Astrocyte (in vitro differentiated cells and primary cell): ENCODE measurements around the gene AFF3. TPM values are rescaled to one million over a fixed set of nuclear protein-coding genes. Genes with fewer than 3 reads are reported as not detected.

Experiments used
- DNase-seq: peaks from one replicate; pipeline ENCODE4 v3.0.0-alpha.2; 2010; ENCODE audit warnings: low read depth
- FAIRE-seq: peaks from 2 replicates; lab custom pipeline; 2011; peaks lifted over from hg19 to GRCh38; lab: Jason Lieb, UNC
- H2AFZ ChIP-seq: 2 replicates; pipeline ENCODE4 v1.6.0; 2012; ENCODE audit warnings: low read depth, low read length, inconsistent platforms
- H3K27ac ChIP-seq: 2 replicates; pipeline ENCODE4 v1.5.1; 2011; ENCODE audit warnings: low read depth, low read length, inconsistent platforms
- H3K27me3 ChIP-seq: 2 replicates; pipeline ENCODE4 v1.6.0; 2011; ENCODE audit warnings: low read length, inconsistent platforms; ENCODE audit not compliant: insufficient read depth
- H3K36me3 ChIP-seq: 2 replicates; pipeline ENCODE4 v1.5.1; 2011; ENCODE audit warnings: low read length, inconsistent platforms; ENCODE audit not compliant: insufficient read depth
- H3K4me1 ChIP-seq: 2 replicates; pipeline ENCODE4 v1.5.1; 2011; ENCODE audit warnings: low read length, inconsistent platforms; ENCODE audit not compliant: insufficient read depth
- H3K4me2 ChIP-seq: 2 replicates; pipeline ENCODE4 v1.6.0; 2012; ENCODE audit warnings: low read length, inconsistent platforms
- H3K4me3 ChIP-seq: 2 replicates; pipeline ENCODE4 v1.5.1; 2011; ENCODE audit warnings: low read depth, mild to moderate bottlenecking, low read length, inconsistent platforms; ENCODE audit not compliant: insufficient read depth
- H3K79me2 ChIP-seq: 2 replicates; pipeline ENCODE4 v1.6.0; 2012; ENCODE audit warnings: mild to moderate bottlenecking, low read length, inconsistent platforms; ENCODE audit not compliant: insufficient read depth
- H3K9ac ChIP-seq: 2 replicates; pipeline ENCODE4 v1.6.0; 2012; ENCODE audit warnings: mild to moderate bottlenecking, low read length, inconsistent platforms
- H3K9me3 ChIP-seq: 2 replicates; pipeline ENCODE4 v1.5.1; 2012; ENCODE audit warnings: low read depth, mild to moderate bottlenecking, low read length, inconsistent platforms; ENCODE audit not compliant: insufficient read depth
- H4K20me1 ChIP-seq: 2 replicates; pipeline ENCODE4 v1.6.0; 2012; ENCODE audit warnings: low read length, inconsistent platforms; ENCODE audit not compliant: insufficient read depth
- H3K27ac Mint-ChIP-seq: one replicate; pipeline ENCODE4 v1.8.0; 2021; ENCODE audit warnings: mild to moderate bottlenecking, mixed read lengths; ENCODE audit not compliant: unreplicated experiment
- H3K27me3 Mint-ChIP-seq: one replicate; pipeline ENCODE4 v1.8.0; 2021; ENCODE audit warnings: low read depth, mixed read lengths; ENCODE audit not compliant: unreplicated experiment
- H3K36me3 Mint-ChIP-seq: one replicate; pipeline ENCODE4 v1.8.0; 2021; ENCODE audit warnings: low read depth, mixed read lengths; ENCODE audit not compliant: unreplicated experiment
- H3K4me1 Mint-ChIP-seq: one replicate; pipeline ENCODE4 v1.8.0; 2021; ENCODE audit warnings: low read depth, mixed read lengths; ENCODE audit not compliant: unreplicated experiment
- H3K4me3 Mint-ChIP-seq: one replicate; pipeline ENCODE4 v1.8.0; 2021; ENCODE audit warnings: mild to moderate bottlenecking, moderate library complexity, mixed read lengths; ENCODE audit not compliant: unreplicated experiment
- H3K9me3 Mint-ChIP-seq: one replicate; pipeline ENCODE4 v1.8.0; 2021; ENCODE audit warnings: mild to moderate bottlenecking, mixed read lengths; ENCODE audit not compliant: unreplicated experiment
- CTCF ChIP-seq: IDR thresholded peaks from 2 replicates; pipeline ENCODE4 v1.5.1; 2011; ENCODE audit warnings: low read depth, mild to moderate bottlenecking, inconsistent platforms, low read length, moderate library complexity; ENCODE audit not compliant: insufficient read depth
- EZH2 ChIP-seq: IDR thresholded peaks from 2 replicates; pipeline ENCODE4 v1.6.1; 2012; ENCODE audit warnings: mild to moderate bottlenecking, low read length, inconsistent platforms; ENCODE audit not compliant: insufficient read depth
- total RNA-seq: library from RNA; stranded (reverse); gene quantifications from 2 replicates; pipeline ENCODE4 v1.2.1, GENCODE V29; 2021

Gene AFF3
- total RNA-seq, 1 donor from 2014 or later: 14.7 TPM

- H3K4me3 Mint-ChIP-seq: no peak overlapping the region
- peaks cover 23% of the 10 kb centered on the region for H3K36me3 Mint-ChIP-seq
- no peak overlapping the region for H3K9ac ChIP-seq
- H3K27me3 ChIP-seq: no peaks in the 10 kb centered on the region
- H3K9me3 Mint-ChIP-seq: peaks cover 3% of the 10 kb centered on the region
- H3K4me1 Mint-ChIP-seq: peaks cover 1% of the 10 kb centered on the region
- no peak overlapping the region for H3K4me2 ChIP-seq
- H4K20me1 ChIP-seq: no peaks in the 10 kb centered on the region
- no peak for FAIRE-seq
- TF ChIP-seq CTCF (no peak), EZH2 (no peak)
- no peaks in the 10 kb centered on the region for H3K36me3 ChIP-seq
- no peak overlapping the region for H3K27ac ChIP-seq
- no peaks in the 10 kb centered on the region for H3K27me3 Mint-ChIP-seq
- no peaks in the 10 kb centered on the region for H3K9me3 ChIP-seq
- H3K4me3 ChIP-seq: no peak overlapping the region
- H3K4me1 ChIP-seq: no peaks in the 10 kb centered on the region
- H3K79me2 ChIP-seq: no peaks in the 10 kb centered on the region
- no peak overlapping the region for H2AFZ ChIP-seq
- no peak overlapping the region for H3K27ac Mint-ChIP-seq
- no peak for DNase-seq
Observed at GRCh38 chr2:100000915-100001707, 141.3 kb downstream of the AFF3 start.

DNA sequence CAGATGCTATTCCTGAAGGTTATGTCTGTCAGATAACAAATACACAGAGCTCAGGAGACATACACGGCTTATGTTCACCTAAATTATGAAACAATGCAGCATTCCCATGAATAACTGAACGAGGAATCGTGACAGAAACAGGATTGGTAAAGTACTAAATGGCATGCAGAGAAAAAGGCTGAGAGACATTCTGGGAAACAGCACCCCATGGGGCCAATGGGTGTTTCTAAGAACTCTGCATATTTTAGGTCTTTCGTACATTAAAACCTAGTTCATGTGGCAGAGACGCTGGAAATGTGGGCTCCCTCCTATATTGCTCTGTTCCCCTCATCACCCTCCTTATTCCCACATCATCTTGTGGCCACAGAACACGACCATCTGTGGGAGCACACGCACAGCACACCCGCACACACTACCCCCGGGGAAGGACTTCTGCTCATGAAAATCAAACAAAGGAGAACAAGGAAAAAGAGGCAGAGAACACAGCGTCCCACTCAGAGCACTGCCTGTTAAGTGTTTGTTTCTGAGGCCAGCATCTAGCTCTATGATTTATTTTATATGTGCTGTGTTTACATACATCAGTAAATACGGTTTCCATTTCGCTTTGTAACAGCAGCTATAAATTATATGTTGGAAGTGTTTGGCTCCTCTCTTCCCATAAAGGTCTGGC is 143.6 kb downstream of the AFF3 start:
- Histone ChIP-seq H3K9me3 (no peaks in the 10 kb centered on the region), H4K20me1 (no peaks in the 10 kb centered on the region), H2AFZ (no peak overlapping the region), H3K4me1 (no peaks in the 10 kb centered on the region), H3K27ac (no peak overlapping the region), H3K27me3 (no peaks in the 10 kb centered on the region), H3K79me2 (no peaks in the 10 kb centered on the region), H3K36me3 (no peaks in the 10 kb centered on the region), H3K4me2 (no peak overlapping the region), H3K9ac (no peak overlapping the region), H3K4me3 (no peak overlapping the region)
- FAIRE-seq (no peak), DNase-seq (no peak)
- H3K4me3 Mint-ChIP-seq: no peak overlapping the region
- no peak overlapping the region for H3K27ac Mint-ChIP-seq
- peaks cover 16% of the 10 kb centered on the region for H3K36me3 Mint-ChIP-seq
- H3K4me1 Mint-ChIP-seq: no peaks in the 10 kb centered on the region
- no peaks in the 10 kb centered on the region for H3K27me3 Mint-ChIP-seq
- peaks cover 3% of the 10 kb centered on the region for H3K9me3 Mint-ChIP-seq
- TF ChIP-seq CTCF: no peak
- TF ChIP-seq EZH2: no peak
